Stimulated activated CD8-positive, alpha-beta memory T cell treated with anti-CD3 and anti-CD28 coated beads, Interleukin-7, amount 100 ng/mL, for 48 hours (primary cell): ENCODE data around the gene OR10AG1.

Source experiments
- DNase-seq, 2 donors: peaks; one replicate each; pipeline ENCODE4 v3.0.0-alpha.2; 2020; ENCODE audit warnings: low read depth in 1 of 2; ENCODE audit errors: extremely low read depth in 1 of 2

The OR10AG1 gene

DNA sequence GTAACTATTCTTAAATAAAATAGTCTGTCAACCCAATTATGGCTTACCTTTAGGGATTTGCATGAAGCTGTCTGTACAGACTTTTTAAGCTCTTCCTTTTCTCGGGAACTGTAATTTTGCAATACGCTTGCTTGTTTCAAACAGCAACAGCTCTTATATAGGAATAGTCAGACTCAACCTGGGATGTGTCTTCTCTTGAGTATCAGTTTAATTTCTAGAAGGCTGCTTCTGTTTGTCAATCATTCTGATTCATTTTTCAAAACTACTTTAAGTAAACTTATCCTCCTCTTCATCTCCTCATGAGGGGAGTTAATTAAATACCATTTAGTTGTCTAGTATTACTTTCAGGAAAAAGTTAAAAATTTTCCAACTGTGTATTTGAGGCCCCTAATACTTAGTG is at the start of gene OR10AG1:
OR10AG1 (minus strand) TSS at position 101 of the 400 bp plus-strand sequence; CDS start at position 63, 38 bp downstream.
- no peak for DNase-seq

DNA sequence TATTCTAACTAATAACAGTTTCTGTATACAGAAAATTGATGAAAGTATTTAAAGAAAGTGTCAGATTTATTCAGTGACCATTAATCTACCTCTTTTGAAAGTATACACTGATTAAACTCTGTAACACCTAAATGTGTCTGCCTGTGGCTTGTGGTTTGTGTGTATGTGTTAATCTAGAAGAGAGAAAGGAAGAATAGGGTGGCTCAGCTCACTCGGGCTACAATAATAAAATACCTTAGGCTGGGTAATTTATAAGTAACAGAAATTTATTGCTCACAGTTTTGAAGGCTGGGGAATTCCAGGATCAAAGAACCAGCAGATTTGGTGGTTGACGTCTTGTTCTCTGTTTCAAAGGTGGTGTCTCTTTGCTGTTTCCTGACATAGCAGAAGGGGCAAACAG is 44.1 kb upstream of the OR10AG1 start:
- no peak for DNase-seq

DNA sequence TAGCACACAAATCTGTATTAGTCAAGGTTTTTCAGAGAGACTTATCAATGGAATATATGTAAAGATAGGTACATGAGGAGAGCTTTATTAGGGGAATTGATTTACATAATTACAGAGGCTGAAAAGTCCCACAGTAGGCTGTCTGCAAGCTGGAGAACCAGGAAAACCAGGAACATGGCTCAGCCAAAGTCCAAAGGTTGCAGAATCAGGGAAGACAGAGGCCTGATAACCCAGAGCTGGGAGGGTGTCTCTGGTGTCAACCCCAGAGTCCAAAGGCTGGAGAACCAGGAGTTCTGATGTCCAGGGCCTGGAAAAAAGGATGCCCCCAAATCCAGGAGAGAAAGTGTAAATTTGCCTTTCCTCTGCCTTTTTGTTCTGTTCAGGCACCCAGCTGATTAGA is 41.0 kb upstream of the OR10AG1 start:
- no peak for DNase-seq

GRCh38 chr11:55994525-55994924 is 24.8 kb upstream of the OR10AG1 start, which contains the start of gene OR5F1:
OR5F1 (minus strand) TSS chr11:55994625; CDS start chr11:55994625, 0 bp downstream.
- no peak for DNase-seq

GRCh38 chr11:55970935-55971334 is 1.2 kb upstream of the OR10AG1 start:
- DNase-seq, result no peak

DNA sequence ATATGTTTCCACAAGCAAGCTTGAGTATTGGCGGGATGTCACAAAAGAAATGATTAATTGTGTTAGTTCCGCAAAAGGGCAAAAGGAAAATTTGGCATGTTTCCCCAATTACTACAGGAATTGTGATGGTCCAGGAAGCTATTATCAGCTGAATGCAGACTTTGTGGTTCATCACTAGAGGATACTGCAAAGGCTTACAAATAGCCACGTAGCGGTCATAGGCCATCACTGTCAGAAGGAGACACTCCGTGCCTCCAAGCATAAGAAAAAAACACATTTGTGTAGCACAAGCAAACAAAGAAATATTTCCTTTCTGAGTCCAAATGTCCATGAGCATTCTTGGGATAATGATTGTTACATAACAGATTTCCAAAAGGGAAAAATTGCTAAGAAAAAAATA is 1.8 kb downstream of the OR10AG1 start:
- DNase-seq, result no peak

GRCh38 chr11:55966391-55966790 is 3.4 kb downstream of the OR10AG1 start:
- DNase-seq, result no peak

DNA sequence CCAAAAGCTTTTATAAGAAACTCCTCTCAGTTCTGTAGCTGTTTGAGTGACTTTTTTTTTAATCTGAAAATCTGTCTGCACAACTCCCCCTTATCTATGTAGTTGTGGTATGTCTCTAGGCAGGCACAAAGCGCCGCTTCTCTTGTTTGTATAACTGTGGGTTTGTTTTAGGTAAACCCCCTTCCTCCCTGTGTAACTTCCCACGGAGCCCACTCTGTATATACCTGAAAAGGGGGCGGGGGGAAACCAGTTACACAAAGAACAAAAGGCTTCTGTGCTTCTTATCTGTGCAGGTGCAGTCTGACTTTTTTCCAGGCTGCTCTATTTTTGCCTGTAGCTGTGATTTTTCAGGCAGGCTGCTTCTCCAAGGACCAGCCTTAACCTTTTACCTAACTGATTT is 13.2 kb downstream of the OR10AG1 start:
- no peak for DNase-seq

DNA sequence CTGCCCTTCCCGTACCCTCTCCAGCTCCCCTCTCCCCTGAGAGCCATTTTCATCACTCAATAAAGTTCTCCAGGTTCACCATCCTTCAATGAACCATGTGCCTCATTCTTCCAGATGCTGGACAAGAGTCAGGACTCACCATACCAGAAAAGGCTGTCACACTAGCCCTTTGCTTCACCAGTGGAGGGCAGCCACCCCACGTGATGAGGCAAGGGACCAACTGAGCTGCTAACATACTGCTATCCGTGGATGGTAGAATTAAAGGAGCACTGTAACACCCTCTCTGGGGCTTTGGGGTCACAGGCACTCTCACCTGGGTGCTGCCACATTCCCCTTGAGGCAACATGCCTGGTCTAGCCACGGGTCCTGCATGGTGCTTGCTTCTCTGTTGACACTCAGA is 20.4 kb downstream of the OR10AG1 start:
- no peak for DNase-seq

GRCh38 chr11:55942785-55943392 is 26.9 kb downstream of the OR10AG1 start:
- DNase-seq, result no peak

DNA sequence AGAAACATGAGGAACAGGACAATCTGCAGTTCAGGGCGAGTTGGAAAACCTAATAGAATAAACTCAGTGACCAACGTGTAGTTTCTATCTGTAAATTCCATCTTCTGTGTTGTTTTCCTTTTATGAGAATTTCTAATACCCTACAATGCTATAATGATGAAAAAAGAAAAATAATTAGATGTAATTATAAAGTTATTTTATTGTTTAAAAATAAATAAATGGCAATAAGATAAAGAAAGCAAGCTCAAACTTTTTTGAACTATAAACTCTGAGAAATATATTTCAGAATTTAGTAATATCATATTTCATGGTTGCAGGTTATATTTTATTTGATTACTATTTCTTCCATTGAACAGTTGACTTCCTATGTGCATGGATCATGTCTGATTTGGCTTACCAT is 33.4 kb downstream of the OR10AG1 start, which contains the start of gene OR5I1:
OR5I1 (minus strand) TSS at position 101 of the 400 bp plus-strand sequence; CDS start at position 101, 0 bp downstream.
- DNase-seq, result no peak

- DNase-seq, result no peak
These were observed 49.2 kb downstream of the OR10AG1 start for GRCh38 chr11:55920537-55920936.
